HG03139 (cell line): ENCODE measurements around the gene THUMPD2.

Experiments
- ATAC-seq: cut with Tn5 transposase; IDR thresholded peaks from one replicate; pipeline ENCODE4 v1.9.1; 2021; ENCODE audit not compliant: unreplicated experiment

Gene THUMPD2

DNA sequence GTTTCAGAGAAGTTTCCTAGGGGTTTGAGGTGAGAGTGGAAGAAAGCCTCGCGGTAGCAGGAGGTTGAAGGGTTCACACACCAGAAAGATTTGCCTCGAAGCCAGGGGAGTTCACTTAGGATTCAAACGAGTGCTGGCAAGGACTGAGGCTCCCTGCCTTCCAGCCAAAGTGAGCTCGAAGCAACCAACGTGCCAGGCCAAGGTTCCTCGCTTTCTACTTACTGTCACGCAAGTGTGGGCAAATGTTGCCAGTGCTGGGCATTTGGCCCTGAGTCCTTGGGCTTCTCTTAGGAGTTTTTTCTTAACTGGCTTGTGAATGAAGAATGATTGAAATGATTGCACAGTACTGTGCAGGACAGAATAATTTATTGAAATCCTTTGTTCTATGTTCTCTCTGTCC is 59.7 kb downstream of the THUMPD2 start:
- ATAC-seq, result no peak

DNA sequence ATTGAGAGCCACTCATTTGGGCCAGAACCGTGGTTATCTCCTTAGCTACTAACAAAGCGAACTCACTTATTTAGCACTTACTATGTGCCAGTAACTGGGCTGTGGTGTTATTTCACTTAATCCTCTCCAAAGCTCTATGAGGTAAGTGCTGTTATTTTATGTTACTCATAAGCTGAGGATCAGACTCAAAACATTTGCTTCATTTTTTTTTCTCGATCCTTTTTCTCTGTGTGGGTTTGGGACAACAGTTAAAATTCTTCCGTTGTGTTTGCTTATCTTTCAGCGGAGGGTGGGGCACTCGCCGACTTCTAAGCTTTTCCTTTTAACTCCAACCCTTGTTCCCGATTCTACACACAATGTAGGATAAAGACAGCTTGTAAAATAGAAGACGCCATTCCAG is 60.6 kb downstream of the THUMPD2 start:
- no peak for ATAC-seq

GRCh38 chr2:39717067-39717466 is 62.0 kb downstream of the THUMPD2 start:
- no peak for ATAC-seq

GRCh38 chr2:39715822-39716221 is 63.2 kb downstream of the THUMPD2 start:
- ATAC-seq, result no peak

DNA sequence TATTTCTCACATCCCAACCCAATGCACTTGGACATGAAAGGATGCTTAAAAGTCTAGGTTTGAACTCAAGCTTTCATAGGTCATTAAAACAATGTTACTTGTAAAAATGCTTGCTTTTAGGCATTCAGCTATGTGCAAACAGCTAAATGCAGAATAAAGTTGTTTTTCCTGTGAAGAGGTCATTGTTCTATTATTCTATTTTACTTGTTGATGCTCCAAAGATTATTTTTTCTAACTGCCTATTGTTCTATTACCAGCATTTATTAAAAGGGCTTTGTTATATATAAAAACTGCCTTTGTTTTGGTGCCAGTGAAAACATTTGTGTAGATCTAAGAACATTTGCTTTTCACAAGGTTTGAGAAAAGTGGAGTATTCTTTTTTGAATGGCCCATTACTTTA is 64.0 kb downstream of the THUMPD2 start:
- ATAC-seq, result no peak

DNA sequence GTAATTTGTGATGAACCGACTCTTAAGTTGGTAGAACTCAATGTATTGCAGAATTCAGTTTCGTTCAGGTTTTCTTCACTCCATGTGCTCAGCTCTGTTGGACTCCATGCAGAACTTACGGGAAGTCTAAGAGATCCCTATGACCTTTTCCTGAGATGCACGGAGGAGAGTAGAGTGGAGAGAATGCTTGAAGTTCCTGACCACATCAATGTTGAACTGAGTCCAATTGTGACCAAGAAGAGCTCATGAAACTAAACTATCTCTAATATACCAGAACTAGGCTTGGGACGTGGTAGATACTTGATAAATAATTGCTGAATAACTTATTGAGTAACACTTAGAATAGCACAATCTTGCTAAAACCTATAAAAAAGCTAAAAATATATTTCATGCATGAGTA is 66.1 kb downstream of the THUMPD2 start:
- ATAC-seq, result no peak

GRCh38 chr2:39710807-39711206 is 68.3 kb downstream of the THUMPD2 start:
- ATAC-seq, result no peak

- ATAC-seq, result no peak
Measured at GRCh38 chr2:39708003-39708402, 71.1 kb downstream of the THUMPD2 start.

DNA sequence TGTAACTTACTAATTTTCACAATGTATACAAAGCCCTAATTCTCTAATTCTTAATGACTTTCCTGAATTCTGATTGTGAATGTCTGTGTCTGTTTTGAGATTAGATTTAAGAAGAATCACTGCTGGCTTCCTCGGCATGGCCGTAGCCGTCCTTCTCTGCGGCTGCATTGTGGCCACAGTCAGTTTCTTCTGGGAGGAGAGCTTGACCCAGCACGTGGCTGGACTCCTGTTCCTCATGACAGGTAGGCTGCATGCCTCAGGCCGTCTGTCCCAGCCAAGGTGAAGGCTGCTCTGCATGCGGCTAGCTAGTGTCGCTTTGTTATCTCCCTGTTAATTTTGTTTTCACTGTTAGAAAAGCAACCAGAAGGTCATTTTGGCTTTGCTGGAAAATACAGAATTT is 72.1 kb downstream of the THUMPD2 start:
- ATAC-seq, result no peak

DNA sequence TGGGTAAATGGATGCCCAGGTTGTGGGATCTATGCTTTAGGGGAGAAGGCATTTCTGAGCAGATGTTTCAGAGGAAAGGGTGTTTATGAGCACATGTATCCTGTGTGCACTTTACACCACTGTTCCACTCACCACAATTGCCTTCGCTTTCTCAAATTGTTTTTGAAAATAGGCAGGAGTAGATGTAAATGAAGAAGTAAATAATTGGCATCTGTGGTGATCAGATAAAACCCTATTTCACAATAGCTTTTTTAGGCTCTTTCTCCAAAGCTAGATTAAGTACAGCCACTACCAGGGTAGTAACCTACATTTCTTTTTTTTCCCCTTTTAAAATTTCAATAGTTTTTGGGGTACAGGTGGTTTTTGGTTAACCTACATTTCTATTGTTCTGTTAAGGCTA is 72.7 kb downstream of the THUMPD2 start:
- ATAC-seq, result no peak

DNA sequence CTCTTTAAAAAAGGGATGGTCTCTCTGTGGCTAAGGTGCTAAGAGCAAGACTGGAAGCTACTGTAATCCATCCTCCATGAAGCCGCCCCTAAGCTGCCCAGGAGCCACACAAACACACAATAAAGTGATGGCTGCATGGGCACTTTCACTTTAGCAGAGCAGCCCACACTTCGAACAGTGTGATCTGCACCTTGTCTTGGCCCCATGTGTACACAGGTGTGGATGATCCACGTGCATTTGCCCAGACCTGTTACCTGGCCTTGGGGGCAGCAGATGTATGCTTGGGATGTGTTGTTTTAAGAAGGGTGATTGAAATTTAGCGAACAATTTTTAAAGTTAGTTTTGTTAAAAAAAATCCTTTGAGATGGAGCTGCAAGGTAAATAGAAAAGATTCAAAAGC is 73.4 kb downstream of the THUMPD2 start:
- ATAC-seq, result no peak

- no peak for ATAC-seq
Measured at GRCh38 chr2:39704540-39704939, 74.5 kb downstream of the THUMPD2 start.

GRCh38 chr2:39703181-39703872 is 75.7 kb downstream of the THUMPD2 start:
- no peak for ATAC-seq

- no peak for ATAC-seq
Measured at GRCh38 chr2:39701137-39701536, 77.9 kb downstream of the THUMPD2 start.

GRCh38 chr2:39697454-39697853 is 81.6 kb downstream of the THUMPD2 start:
- ATAC-seq, result no peak

DNA sequence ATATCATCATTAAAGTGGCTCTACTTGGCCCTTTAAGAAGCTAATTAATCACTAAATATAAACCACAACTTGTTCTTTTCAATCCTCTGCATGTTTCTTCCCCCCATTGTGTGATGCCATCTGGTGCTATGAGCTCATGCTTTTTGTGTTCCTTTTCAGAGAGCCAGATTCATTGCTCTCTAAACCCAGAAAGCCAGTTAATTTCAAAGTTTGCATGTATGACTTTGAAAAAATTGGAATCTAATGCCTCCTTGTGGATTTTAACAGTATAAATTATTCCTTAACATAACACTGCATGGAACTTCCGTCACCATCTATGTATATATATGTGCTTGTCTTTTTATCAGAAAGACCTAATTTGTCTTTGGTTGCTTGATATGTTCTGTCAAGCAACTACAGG is 82.2 kb downstream of the THUMPD2 start:
- no peak for ATAC-seq

GRCh38 chr2:39696101-39696553 is 82.9 kb downstream of the THUMPD2 start:
- ATAC-seq, result no peak

GRCh38 chr2:39693245-39693644 is 85.8 kb downstream of the THUMPD2 start:
- ATAC-seq, result no peak

GRCh38 chr2:39689876-39690275 is 89.2 kb downstream of the THUMPD2 start:
- no peak for ATAC-seq

DNA sequence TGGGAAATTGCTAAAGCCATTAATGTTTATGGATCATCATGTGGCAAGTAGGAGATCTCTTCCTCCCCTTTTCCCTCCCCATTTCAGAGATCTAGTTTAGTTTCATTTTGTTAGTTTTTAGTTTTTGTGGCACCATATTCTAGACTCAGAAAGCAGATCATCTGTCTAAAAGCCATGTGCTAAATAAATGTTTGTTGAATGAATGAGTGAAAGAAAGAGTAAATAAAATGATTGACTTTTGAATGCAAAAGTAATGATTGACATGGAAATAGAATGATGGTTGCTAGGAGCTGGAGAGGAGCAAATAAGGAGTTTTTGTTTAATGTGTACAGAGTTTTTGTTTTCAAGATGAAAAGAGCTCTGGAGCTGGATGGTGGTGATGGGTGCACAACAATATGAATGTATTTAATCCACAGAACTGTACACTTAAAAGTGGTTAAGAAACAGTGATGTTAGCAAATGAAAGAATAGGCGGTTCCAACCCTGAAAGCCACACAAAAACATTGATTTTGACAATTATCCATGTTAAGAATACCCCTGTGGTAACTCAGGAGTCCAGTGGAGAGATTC is 89.7 kb downstream of the THUMPD2 start:
- no peak for ATAC-seq

- no peak for ATAC-seq
Measured at GRCh38 chr2:39688181-39688580, 90.9 kb downstream of the THUMPD2 start.

GRCh38 chr2:39686456-39686855 is 92.6 kb downstream of the THUMPD2 start:
- ATAC-seq, result no peak
